GM06990 (cell line): Measurements from ENCODE around the gene HAPSTR1.

Source experiments
- DNase-seq: peaks from one replicate; pipeline ENCODE4 v3.0.0-alpha.2; 2011; ENCODE audit not compliant: insufficient read length; ENCODE audit errors: extremely low read depth
- H3K27me3 ChIP-seq: replicated peaks from 2 replicates; pipeline ENCODE4 v1.6.0; 2011; ENCODE audit warnings: low read length; ENCODE audit not compliant: control insufficient read depth, insufficient read depth
- H3K36me3 ChIP-seq: 2 replicates; pipeline ENCODE4 v1.5.1; 2011; ENCODE audit warnings: low read length; ENCODE audit not compliant: control insufficient read depth, insufficient read depth
- H3K4me3 ChIP-seq: replicated peaks from 2 replicates; pipeline ENCODE4 v1.5.1; 2011; ENCODE audit warnings: low read depth, mild to moderate bottlenecking, control low read depth, low read length
- CTCF ChIP-seq: IDR thresholded peaks from 2 replicates; pipeline ENCODE4 v1.5.1; 2011; ENCODE audit warnings: low read length, control low read depth, mild to moderate bottlenecking, inconsistent platforms; ENCODE audit not compliant: insufficient read depth, poor library complexity, severe bottlenecking

The HAPSTR1 gene

GRCh38 chr16:9135797-9136196 is 44.4 kb downstream of the HAPSTR1 start:
- Histone ChIP-seq H3K27me3 (no peaks in the 10 kb centered on the region), H3K36me3 (no peaks in the 10 kb centered on the region), H3K4me3 (no peak overlapping the region)
- DNase-seq, result peak; percentile 56
- TF ChIP-seq CTCF, result no peak

GRCh38 chr16:9136596-9136995 is 45.2 kb downstream of the HAPSTR1 start:
- Histone ChIP-seq H3K36me3 (no peaks in the 10 kb centered on the region), H3K27me3 (no peaks in the 10 kb centered on the region), H3K4me3 (no peak overlapping the region)
- TF ChIP-seq CTCF, result no peak
- no peak for DNase-seq

GRCh38 chr16:9138021-9138680 is 46.7 kb downstream of the HAPSTR1 start:
- Histone ChIP-seq H3K4me3 (no peak overlapping the region), H3K36me3 (no peaks in the 10 kb centered on the region), H3K27me3 (no peaks in the 10 kb centered on the region)
- no peak for DNase-seq
- no peak for TF ChIP-seq CTCF

GRCh38 chr16:9138731-9139501 is 47.5 kb downstream of the HAPSTR1 start:
- Histone ChIP-seq H3K27me3 (no peaks in the 10 kb centered on the region), H3K36me3 (no peaks in the 10 kb centered on the region), H3K4me3 (peak overlapping the region; percentile 37)
- peak; percentile 59 for DNase-seq
- TF ChIP-seq CTCF, result peak; percentile 96

GRCh38 chr16:9139965-9140364 is 48.5 kb downstream of the HAPSTR1 start:
- H3K27me3 ChIP-seq, result no peaks in the 10 kb centered on the region
- TF ChIP-seq CTCF, result no peak
- H3K4me3 ChIP-seq, result peak overlapping the region; percentile 28; the same call in 1 of the 2 replicates
- no peaks in the 10 kb centered on the region for H3K36me3 ChIP-seq
- peak; percentile 43 for DNase-seq
